ENCODE results near the gene POGZ.
"Not testable (repeated sequence)": the region's sequence is repeated elsewhere in the genome, so short reads cannot be mapped to it uniquely, and the experiment has no call there.

- TF ChIP-seq, protein P1, sequence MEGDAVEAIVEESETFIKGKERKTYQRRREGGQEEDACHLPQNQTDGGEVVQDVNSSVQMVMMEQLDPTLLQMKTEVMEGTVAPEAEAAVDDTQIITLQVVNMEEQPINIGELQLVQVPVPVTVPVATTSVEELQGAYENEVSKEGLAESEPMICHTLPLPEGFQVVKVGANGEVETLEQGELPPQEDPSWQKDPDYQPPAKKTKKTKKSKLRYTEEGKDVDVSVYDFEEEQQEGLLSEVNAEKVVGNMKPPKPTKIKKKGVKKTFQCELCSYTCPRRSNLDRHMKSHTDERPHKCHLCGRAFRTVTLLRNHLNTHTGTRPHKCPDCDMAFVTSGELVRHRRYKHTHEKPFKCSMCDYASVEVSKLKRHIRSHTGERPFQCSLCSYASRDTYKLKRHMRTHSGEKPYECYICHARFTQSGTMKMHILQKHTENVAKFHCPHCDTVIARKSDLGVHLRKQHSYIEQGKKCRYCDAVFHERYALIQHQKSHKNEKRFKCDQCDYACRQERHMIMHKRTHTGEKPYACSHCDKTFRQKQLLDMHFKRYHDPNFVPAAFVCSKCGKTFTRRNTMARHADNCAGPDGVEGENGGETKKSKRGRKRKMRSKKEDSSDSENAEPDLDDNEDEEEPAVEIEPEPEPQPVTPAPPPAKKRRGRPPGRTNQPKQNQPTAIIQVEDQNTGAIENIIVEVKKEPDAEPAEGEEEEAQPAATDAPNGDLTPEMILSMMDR (IDR thresholded peaks at IDR 0.05): not testable (repeated sequence)
- TF ChIP-seq POLR2A (IDR thresholded peaks at IDR 0.05): not testable (repeated sequence)
These were observed 25.5 kb downstream of the POGZ start for GRCh38 chr1:151433827-151434226.

Data from esophagus squamous epithelium (tissue), 4 donors.